Transverse colon (tissue), 4 donors: ENCODE measurements around the gene TPSD1. TPM values are rescaled to one million over a fixed set of nuclear protein-coding genes. Genes with fewer than 3 reads are reported as not detected.

ENCODE experiments used
- DNase-seq: peaks from one replicate; pipeline ENCODE4 v3.0.0-alpha.2; 2019
- H3K27ac ChIP-seq, 4 donors: fragments of 200-600 bp; sonication (generic); 2 replicates each; pipeline ENCODE4 v1.5.1; 2016 to 2018; ENCODE audit warnings: inconsistent platforms in 4 of 4
- H3K27me3 ChIP-seq: fragments of 200-600 bp; sonication (generic); 2 replicates; pipeline ENCODE4 v1.5.1; 2017; ENCODE audit warnings: inconsistent platforms
- H3K36me3 ChIP-seq, 4 donors: fragments of 200-600 bp; sonication (generic); 2 replicates each; pipeline ENCODE4 v1.5.1; 2017 to 2019; ENCODE audit warnings: inconsistent platforms in 4 of 4
- H3K4me1 ChIP-seq, 4 donors: fragments of 200-600 bp; sonication (generic); 2 replicates each; pipeline ENCODE4 v1.5.1; 2017 to 2020; ENCODE audit warnings: inconsistent platforms in 4 of 4
- H3K4me3 ChIP-seq, 4 donors: fragments of 200-600 bp; sonication (generic); 1 replicate in 1 of 4; 2 replicates in 3 of 4; pipeline versions ENCODE4 v1.5.1 to v1.6.1; 2017 to 2019; ENCODE audit warnings: inconsistent platforms in 4 of 4
- H3K9me3 ChIP-seq, 2 donors: fragments of 200-600 bp; sonication (generic); 2 replicates each; pipeline ENCODE4 v1.5.1; 2017 to 2019; ENCODE audit warnings: inconsistent platforms in 2 of 2
- CTCF ChIP-seq, 5 experiments: fragments of 200-600 bp in 3 of 5; fragments of 450-650 bp in 2 of 5; sonication (generic) in 3 of 5; IDR thresholded peaks; 1 replicate in 2 of 5; 2 replicates in 3 of 5; pipeline ENCODE4 v1.5.1; 2016 to 2017; ENCODE audit warnings: antibody characterized with exemption in 5 of 5, inconsistent platforms in 3 of 5, mild to moderate bottlenecking in 2 of 5, moderate library complexity in 1 of 5
- EP300 ChIP-seq: sonication (generic); formaldehyde crosslinking; IDR thresholded peaks from one replicate; pipeline ENCODE4 v1.6.1; 2017; ENCODE audit warnings: antibody characterized with exemption, low read depth
- POLR2A ChIP-seq: fragments of 450-650 bp; IDR thresholded peaks from one replicate; pipeline ENCODE4 v1.6.1; 2016; ENCODE audit warnings: antibody characterized with exemption, mild to moderate bottlenecking, moderate library complexity
- POLR2AphosphoS5 ChIP-seq, 3 donors: sonication (generic); formaldehyde crosslinking; IDR thresholded peaks; one replicate each; pipeline ENCODE4 v1.6.1; 2016; ENCODE audit warnings: antibody characterized with exemption in 3 of 3
- WGBS, 2 donors: methylation state at CpG; one replicate each; pipeline ENCODE4 v1.1.5; 2018; ENCODE audit warnings: low coverage in 1 of 2; 5-methylcytosine and 5-hydroxymethylcytosine counted together
- in situ Hi-C, 4 donors: fragments of 200-750 bp; cut with MboI; loops; one replicate each; pipeline versions ENCODE4 v1.15.0 to v1.15.1; 2017; ENCODE audit warnings: low sequenced_read_pairs in 3 of 4, low pct_ligation_motif_present in 1 of 4, low pct_unique_long_range_greater_than_20kb in 1 of 4
- intact Hi-C: fragments of 100-400 bp; cut with DNase I; formaldehyde crosslinking; loops from one replicate; pipeline ENCODE4 v1.15.1; 2023; ENCODE audit warnings: low total_unique reads
- total RNA-seq, 4 donors: library from RNA; depleted of rRNA; stranded (reverse); fragments of >200 nt; gene quantifications; one replicate each; pipeline ENCODE4 v1.1.0, GENCODE V29; 2016

TPSD1 gene
- total RNA-seq, 4 donors from 2014 or later = 4.6 to 12.0 (median 7.8) TPM; not detected in 1

- Histone ChIP-seq H3K4me1 (no peaks in the 10 kb centered on the region), H3K9me3 (no peaks in the 10 kb centered on the region), H3K27ac (no peak overlapping the region), H3K4me3 (no peak overlapping the region), H3K27me3 (peaks cover 50% of the 10 kb centered on the region), H3K36me3 (no peaks in the 10 kb centered on the region)
- intact Hi-C loops (no loop called here), in situ Hi-C loops (no loop called here)
- TF ChIP-seq POLR2AphosphoS5 (IDR thresholded peaks at IDR 0.05) (no peak), CTCF (IDR thresholded peaks at IDR 0.05) (no peak)
- no peak for DNase-seq
- WGBS, 2 donors = 60 to 75% methylated on average over 1 to 29 of the region's 30 CpGs
These were observed 23.4 kb downstream of the TPSD1 start for GRCh38 chr16:1279081-1279944.

GRCh38 chr16:1279945-1280589 is 24.2 kb downstream of the TPSD1 start:
- Histone ChIP-seq H3K4me3 (no peak overlapping the region), H3K27ac (no peak overlapping the region), H3K36me3 (no peaks in the 10 kb centered on the region), H3K27me3 (peaks cover 50% of the 10 kb centered on the region), H3K9me3 (no peaks in the 10 kb centered on the region), H3K4me1 (no peaks in the 10 kb centered on the region)
- in situ Hi-C loops (no loop called here), intact Hi-C loops (no loop called here)
- TF ChIP-seq EP300 (no peak), POLR2AphosphoS5 (IDR thresholded peaks at IDR 0.05) (no peak), CTCF (IDR thresholded peaks at IDR 0.05) (no peak), POLR2A (no peak)
- DNase-seq = no peak
- 63% methylated on average over 29 of the region's 29 CpGs; no CpG with 5 or more reads in 1 of the 2 donors for WGBS, 2 donors

GRCh38 chr16:1280783-1281182 is 24.9 kb downstream of the TPSD1 start:
- DNase-seq = no peak
- Histone ChIP-seq H3K27ac (no peak overlapping the region), H3K36me3 (no peaks in the 10 kb centered on the region), H3K4me3 (no peak overlapping the region), H3K27me3 (peaks cover 56% of the 10 kb centered on the region), H3K9me3 (no peaks in the 10 kb centered on the region), H3K4me1 (no peaks in the 10 kb centered on the region)
- no peak for TF ChIP-seq CTCF (IDR thresholded peaks at IDR 0.05)
- TF ChIP-seq POLR2A = no peak
- TF ChIP-seq POLR2AphosphoS5 (IDR thresholded peaks at IDR 0.05) = no peak
- TF ChIP-seq EP300 = no peak
- intact Hi-C loops = no loop called here
- in situ Hi-C loops = no loop called here
- 63 to 70% methylated on average over 4 to 8 of the region's 8 CpGs for WGBS, 2 donors

- no peak for DNase-seq
- H3K9me3 ChIP-seq = no peaks in the 10 kb centered on the region
- 73% methylated on average over 16 of the region's 16 CpGs; no CpG with 5 or more reads in 1 of the 2 donors for WGBS, 2 donors
- TF ChIP-seq POLR2AphosphoS5 (IDR thresholded peaks at IDR 0.05) = no peak
- TF ChIP-seq CTCF (IDR thresholded peaks at IDR 0.05) = no peak
- no peak for TF ChIP-seq EP300
- H3K4me3 ChIP-seq = no peak overlapping the region
- H3K36me3 ChIP-seq = no peaks in the 10 kb centered on the region
- intact Hi-C loops (no loop called here), in situ Hi-C loops (no loop called here)
- no peak overlapping the region for H3K27ac ChIP-seq
- no peaks in the 10 kb centered on the region for H3K4me1 ChIP-seq
- peaks cover 60% of the 10 kb centered on the region for H3K27me3 ChIP-seq
These were observed 25.6 kb downstream of the TPSD1 start for GRCh38 chr16:1281517-1281916.
